WTC11 (cell line): ENCODE measurements around the gene APMAP.

ENCODE experiments used
- ATF3 ChIP-seq: sonication (generic); formaldehyde crosslinking; conservative IDR thresholded peaks from 2 replicates; pipeline ENCODE4 v1.8.1; 2022; ENCODE audit warnings: mild to moderate bottlenecking, missing genetic modification reagents
- ATF6 ChIP-seq: sonication (generic); formaldehyde crosslinking; IDR thresholded peaks from 2 replicates; pipeline ENCODE4 v1.8.1; 2023; ENCODE audit warnings: mild to moderate bottlenecking, missing genetic modification reagents
- CTCF ChIP-seq: fragments of 200-600 bp; IDR thresholded peaks from 2 replicates; pipeline ENCODE4 v1.8.0; 2022; ENCODE audit warnings: antibody characterized with exemption
- E2F4 ChIP-seq: sonication (generic); formaldehyde crosslinking; IDR thresholded peaks from 2 replicates; pipeline ENCODE4 v1.8.1; 2022; ENCODE audit warnings: low read depth, mild to moderate bottlenecking, moderate library complexity, missing genetic modification reagents, borderline replicate concordance
- FOXK1 ChIP-seq: sonication (generic); formaldehyde crosslinking; IDR thresholded peaks from 2 replicates; pipeline ENCODE4 v1.8.0; 2022; ENCODE audit warnings: mild to moderate bottlenecking, moderate library complexity, missing genetic modification reagents
- SMAD3 ChIP-seq: sonication (generic); formaldehyde crosslinking; IDR thresholded peaks from 2 replicates; pipeline ENCODE4 v1.8.0; 2022; ENCODE audit warnings: missing genetic modification reagents, mild to moderate bottlenecking, borderline replicate concordance
- SP1 ChIP-seq: sonication (generic); formaldehyde crosslinking; conservative IDR thresholded peaks from 2 replicates; pipeline ENCODE4 v1.8.1; 2022; ENCODE audit warnings: missing genetic modification reagents
- TEAD4 ChIP-seq: sonication (generic); formaldehyde crosslinking; IDR thresholded peaks from 2 replicates; pipeline ENCODE4 v1.8.0; 2022; ENCODE audit warnings: mild to moderate bottlenecking, missing genetic modification reagents
- ZBTB21 ChIP-seq: sonication (generic); formaldehyde crosslinking; IDR thresholded peaks from 2 replicates; pipeline ENCODE4 v1.8.1; 2023; ENCODE audit warnings: mild to moderate bottlenecking, missing genetic modification reagents, borderline replicate concordance
- ZNF138 ChIP-seq: sonication (generic); formaldehyde crosslinking; conservative IDR thresholded peaks from 2 replicates; pipeline ENCODE4 v1.8.1; 2022; ENCODE audit warnings: mild to moderate bottlenecking, moderate library complexity, missing genetic modification reagents
- ZNF416 ChIP-seq: fragments of 250-450 bp; sonication (Bioruptor Pico); IDR thresholded peaks from 2 replicates; pipeline ENCODE4 v1.9.0; 2021; ENCODE audit warnings: mild to moderate bottlenecking, inconsistent platforms

- TF ChIP-seq E2F4 (CRISPR knock-in tag), result no peak
- no peak for TF ChIP-seq CTCF
- no peak for TF ChIP-seq ATF3 (CRISPR knock-in tag)
- no peak for TF ChIP-seq ZNF138 (CRISPR knock-in tag)
- no peak for TF ChIP-seq ATF6
- TF ChIP-seq ZBTB21 (CRISPR knock-in tag), result no peak
- TF ChIP-seq SMAD3 (CRISPR knock-in tag), result no peak
- no peak for TF ChIP-seq FOXK1
- TF ChIP-seq TEAD4 (CRISPR knock-in tag), result no peak
- TF ChIP-seq ZNF416 (CRISPR knock-in tag), result no peak
- TF ChIP-seq SP1 (CRISPR knock-in tag), result no peak
Measured at GRCh38 chr20:25005220-25005619, 12.7 kb upstream of the APMAP start.
